GM18909 (cell line): ENCODE data around the gene PTPN21.

Source experiments
- ATAC-seq: cut with Tn5 transposase; IDR thresholded peaks from one replicate; pipeline ENCODE4 v1.9.1; 2021; ENCODE audit warnings: mild to moderate bottlenecking; ENCODE audit not compliant: unreplicated experiment, poor library complexity

Gene PTPN21

DNA sequence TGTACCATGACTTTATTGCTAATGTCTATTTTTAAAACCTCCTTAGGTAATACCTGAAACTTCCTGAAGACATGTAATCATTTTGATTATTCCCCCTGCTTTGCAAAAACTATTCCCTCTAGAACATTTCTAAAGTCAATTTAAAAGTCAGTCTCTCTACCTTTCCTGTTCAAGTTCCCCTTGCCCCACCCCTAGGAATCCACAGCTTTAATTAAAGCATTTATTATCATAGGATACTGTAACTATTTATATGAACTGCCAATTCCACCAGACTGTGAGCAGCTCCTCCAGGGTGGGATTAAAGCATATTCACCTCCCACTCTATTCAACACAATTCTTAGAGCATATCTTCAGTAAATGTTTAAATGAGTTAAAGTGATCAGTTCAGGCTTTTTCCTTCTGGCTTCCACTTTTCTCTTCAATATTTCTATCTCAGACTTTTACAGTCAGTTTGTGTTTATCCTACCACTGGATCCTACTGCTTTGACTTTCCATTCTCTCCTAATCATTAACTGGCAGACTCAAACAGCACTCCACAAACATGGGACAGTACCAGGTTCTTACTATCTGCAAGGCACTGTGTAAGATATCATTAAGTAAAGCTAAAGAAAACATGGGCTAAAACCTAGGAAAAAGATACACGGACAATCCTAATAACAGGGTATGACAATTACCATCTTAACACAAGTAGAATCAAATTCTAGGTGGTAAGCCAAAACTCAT, 39.1 kb downstream of the PTPN21 start:
- no peak for ATAC-seq

- no peak for ATAC-seq
Measured at GRCh38 chr14:88507208-88507607, 47.6 kb downstream of the PTPN21 start.

DNA sequence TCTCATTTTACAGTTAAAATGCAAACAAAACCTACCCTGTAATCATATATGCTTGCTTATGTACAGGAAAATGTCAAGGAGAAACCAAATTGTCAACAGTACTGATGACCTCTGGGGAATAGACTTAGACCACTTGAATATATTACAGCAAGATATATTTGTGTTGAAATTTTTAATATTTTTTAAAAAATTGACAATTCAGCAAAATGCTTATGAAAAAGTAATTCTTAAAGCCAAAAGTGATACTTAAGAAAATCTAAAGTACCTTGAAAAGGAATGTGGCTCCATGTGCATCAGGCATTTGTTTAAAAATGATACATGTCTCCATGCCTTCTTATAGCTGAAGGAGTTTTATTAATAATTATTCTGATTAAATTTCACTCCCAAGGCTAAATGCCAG, 49.2 kb downstream of the PTPN21 start:
- no peak for ATAC-seq

GRCh38 chr14:88504602-88505001, 50.2 kb downstream of the PTPN21 start:
- no peak for ATAC-seq

DNA sequence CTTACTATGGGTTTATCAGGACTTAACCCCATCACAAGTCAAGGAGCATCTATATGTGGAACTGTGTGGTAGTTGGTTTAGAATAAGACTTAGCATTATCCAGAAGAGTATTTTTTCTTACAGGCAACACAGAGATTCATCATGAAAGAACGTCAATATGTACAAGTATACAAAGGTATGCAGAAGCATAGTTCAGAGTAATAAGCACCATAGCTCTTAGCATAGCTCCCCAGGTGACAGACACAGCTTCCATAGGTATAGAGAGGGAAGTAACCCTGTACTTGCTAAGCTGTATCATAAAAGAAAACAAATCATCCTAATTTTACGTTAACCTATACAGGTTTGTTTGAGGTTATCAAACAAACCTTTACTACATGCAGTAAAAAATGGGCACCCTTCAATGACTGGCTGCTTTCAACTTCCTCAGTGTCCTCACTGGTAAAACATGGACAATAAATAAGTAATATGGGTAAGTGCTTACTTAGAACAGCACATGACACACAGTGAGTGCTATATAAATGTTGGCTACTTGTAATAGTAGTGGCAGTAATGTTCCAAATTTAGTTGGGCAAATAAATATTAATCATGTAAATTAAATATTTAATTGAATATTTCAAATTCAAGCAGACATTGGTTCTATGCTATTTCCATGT, 50.9 kb downstream of the PTPN21 start:
- no peak for ATAC-seq

DNA sequence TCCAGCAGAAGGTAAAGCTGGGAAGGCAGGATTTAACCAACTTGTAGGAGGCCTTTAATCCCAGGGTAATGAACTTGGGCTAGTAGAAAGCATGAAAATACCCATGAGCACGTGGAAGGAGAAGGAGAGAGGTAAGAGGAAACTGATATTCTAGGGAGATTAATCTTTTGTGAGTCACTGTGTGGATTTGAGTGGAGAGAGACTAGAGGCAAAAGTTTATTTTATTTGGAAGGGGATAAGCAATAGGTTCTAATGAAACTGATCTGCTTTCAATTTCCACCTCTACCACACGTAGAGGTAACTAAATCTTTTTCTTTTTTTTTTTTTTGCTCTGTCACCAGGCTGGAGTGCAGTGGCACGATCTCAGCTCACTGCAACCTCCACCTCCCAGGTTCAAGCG, 52.1 kb downstream of the PTPN21 start:
- ATAC-seq, result no peak

- no peak for ATAC-seq
Measured at GRCh38 chr14:88500611-88501010, 54.2 kb downstream of the PTPN21 start.

DNA sequence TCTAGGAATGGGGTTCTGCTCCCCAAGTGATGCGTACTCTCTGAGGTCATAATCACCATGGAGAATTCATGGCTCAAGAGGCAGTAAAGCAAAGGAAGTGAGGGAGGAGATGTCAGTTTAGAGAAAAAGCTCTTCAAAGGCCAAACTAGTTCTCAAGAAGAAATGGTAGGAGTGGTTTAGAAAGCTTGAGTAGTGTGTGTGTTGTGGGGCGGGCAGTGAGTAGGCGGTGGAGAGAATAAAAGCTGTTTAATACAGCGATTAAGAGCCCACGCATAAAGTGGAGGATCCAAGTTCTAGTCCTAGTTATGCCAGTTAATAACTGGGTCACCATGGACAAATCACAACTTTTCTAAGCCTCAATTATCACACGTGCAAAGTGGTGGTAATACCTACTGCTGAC, 55.6 kb downstream of the PTPN21 start:
- no peak for ATAC-seq

DNA sequence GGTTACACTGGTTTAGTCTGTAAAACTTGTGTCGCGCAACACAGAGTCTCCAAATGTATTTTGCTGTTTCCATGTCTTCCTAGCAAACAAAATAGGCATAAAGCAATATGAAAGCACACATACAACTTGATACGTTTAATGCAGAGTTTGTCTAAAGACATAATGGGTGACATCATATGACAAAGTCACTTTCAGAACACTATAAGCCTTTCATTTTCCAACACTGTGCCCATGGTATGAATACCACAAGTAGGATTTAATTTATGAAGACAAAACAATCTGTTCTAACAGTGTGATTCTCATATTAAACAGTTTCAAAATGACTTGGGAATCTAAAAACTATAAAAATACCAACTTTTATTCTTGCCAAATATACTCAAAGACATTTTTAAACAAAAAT, 58.4 kb downstream of the PTPN21 start:
- ATAC-seq, result no peak

DNA sequence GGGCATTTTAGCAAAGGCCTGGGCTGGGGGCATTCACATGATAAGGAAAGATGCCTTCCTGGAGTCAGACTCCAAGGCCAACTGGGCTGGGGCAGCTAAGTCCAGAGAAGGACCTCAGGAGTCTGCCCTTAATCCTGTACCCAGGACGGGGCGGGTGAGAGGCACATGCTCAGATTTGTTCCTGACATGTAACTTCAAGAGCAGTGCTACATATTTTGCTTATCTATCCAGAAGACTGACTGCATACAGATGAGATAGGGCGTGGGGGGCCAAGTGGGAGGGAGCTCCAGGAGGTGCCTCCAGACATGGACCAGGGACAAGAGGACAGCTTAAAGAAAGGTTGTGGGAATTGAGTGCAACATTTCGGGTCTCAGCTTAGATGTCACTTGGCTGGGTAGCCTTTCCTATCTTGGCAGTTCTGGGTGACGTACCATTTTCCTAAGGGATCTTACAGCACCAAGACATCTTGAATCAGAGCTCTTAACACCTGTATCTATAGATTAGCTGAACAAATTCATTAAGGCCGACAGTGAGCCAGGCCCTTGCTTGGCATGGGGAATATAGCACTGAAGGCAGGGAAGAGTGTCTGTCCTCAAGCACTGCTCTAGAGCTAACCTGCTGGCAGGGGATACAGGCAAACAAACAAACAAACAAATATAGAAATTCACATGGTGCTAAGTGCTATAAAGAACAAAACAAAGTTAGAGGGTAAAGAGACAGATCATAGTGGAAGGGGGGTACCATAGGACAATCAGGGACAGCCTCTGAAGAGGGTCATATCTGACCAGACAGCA, 61.2 kb downstream of the PTPN21 start:
- ATAC-seq, result no peak

- ATAC-seq, result peak; percentile 94
Measured at GRCh38 chr14:88492272-88493089, 62.3 kb downstream of the PTPN21 start.

- ATAC-seq, result no peak
Measured at GRCh38 chr14:88490168-88490567, 64.6 kb downstream of the PTPN21 start.

DNA sequence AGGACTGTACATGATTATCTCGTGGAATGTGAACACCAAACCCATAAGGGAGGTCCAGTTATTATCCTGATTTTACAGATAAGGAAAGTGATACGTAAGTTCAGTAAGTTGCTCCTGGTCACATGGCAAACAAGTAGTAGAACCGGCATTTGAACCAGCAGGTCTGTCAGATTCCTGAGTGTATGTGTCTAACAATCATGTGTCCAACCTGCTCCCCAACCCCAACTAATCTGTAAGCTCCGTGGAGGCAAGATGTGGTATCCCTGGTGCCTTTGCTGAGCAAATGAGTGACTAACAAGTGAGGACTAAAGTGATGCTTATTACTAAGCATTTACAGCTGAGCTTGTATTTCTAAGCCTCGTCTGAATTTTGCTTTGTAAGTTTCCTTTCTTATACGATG, 65.9 kb downstream of the PTPN21 start:
- ATAC-seq, result no peak

GRCh38 chr14:88488081-88488480, 66.7 kb downstream of the PTPN21 start:
- no peak for ATAC-seq

- no peak for ATAC-seq
Measured at GRCh38 chr14:88482524-88482923, 72.3 kb downstream of the PTPN21 start.

GRCh38 chr14:88481794-88482193, 73.0 kb downstream of the PTPN21 start:
- ATAC-seq, result no peak

- no peak for ATAC-seq
Measured at GRCh38 chr14:88481059-88481458, 73.7 kb downstream of the PTPN21 start.

DNA sequence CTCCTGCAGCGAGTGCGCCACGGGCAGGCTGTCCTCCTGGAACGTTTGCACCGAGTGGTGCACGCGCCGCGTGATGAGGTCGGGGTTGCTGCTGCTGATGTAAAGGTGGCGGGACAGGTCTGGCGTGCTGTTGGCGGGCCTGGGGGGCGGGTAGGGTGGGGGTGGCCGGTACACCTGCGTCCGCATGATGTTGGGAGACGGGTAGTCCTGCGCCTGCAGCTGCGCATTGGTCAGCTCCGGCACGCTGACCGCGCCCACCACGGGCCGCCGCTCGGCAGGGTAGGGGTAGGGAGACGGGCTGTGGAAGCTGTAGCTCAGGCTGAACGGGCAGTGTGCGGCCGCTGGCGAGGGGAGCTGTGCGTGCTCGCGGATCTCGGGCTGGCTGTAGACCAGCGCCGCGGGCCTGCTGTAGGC, 75.2 kb downstream of the PTPN21 start:
- ATAC-seq, result no peak

- no peak for ATAC-seq
Measured at GRCh38 chr14:88478931-88479330, 75.9 kb downstream of the PTPN21 start.

DNA sequence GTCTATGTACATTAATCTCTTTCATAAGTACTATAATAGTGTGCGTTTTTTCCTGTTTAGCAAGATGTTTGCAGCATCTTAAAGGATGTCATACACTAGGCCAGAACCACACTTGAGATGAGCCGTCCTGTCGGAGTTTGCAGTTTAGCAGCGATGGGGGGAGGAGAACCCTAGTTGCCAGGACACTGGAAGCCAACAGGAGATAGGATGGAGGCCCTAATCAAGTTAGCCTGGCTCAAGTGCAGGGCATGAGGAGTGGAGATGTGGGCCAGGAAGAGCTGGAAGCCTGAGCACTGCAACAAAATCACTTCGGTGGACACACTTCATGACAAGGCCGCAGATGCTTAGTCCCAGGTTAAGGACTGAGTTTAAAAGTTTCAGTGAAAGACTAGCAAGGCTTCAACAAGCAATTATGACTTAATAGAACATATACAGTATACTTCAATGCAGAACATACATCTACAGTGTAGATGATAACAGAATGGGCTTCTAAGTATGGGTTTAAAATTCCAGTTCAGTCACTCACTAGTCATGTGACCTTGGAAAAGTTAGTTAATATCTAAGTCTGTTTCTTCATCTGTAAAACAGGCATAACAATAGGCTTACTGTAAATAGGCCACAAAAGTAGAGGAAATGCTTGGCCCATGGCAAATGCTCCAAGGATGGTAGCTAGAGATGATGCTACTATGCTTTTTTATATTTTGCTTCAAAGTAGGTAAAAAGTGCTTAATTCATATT, 77.1 kb downstream of the PTPN21 start:
- ATAC-seq, result no peak
